Endodermal cell (in vitro differentiated cells): ENCODE results near the gene MORN1. TPM values are rescaled to one million over a fixed set of nuclear protein-coding genes. Genes with fewer than 3 reads are reported as not detected.
"Not testable (repeated sequence)": the region's sequence is repeated elsewhere in the genome, so short reads cannot be mapped to it uniquely, and the experiment has no call there.

Source experiments
- DNase-seq: peaks from one replicate; pipeline ENCODE4 v3.0.0-alpha.2; 2017
- H3K27ac ChIP-seq: 2 replicates; pipeline ENCODE4 v1.5.1; 2013; ENCODE audit warnings: mild to moderate bottlenecking, low read depth, low read length, moderate library complexity
- H3K27me3 ChIP-seq: 2 replicates; pipeline ENCODE4 v1.6.1; 2013; ENCODE audit warnings: mild to moderate bottlenecking, low read length, moderate library complexity; ENCODE audit not compliant: insufficient read depth, control insufficient read depth, poor library complexity, severe bottlenecking
- H3K36me3 ChIP-seq: 2 replicates; pipeline ENCODE4 v1.7.0; 2013; ENCODE audit warnings: mild to moderate bottlenecking, low read length, moderate library complexity; ENCODE audit not compliant: control insufficient read depth, insufficient read depth
- H3K4me1 ChIP-seq: one replicate; pipeline ENCODE4 v1.7.0; 2013; ENCODE audit warnings: low read length; ENCODE audit not compliant: control insufficient read depth, insufficient read depth
- H3K4me3 ChIP-seq: 2 replicates; pipeline ENCODE4 v1.5.1; 2013; ENCODE audit warnings: mild to moderate bottlenecking, low read length, moderate library complexity
- H3K9ac ChIP-seq: 2 replicates; pipeline ENCODE4 v1.6.1; 2013; ENCODE audit warnings: mild to moderate bottlenecking, low read length, moderate library complexity; ENCODE audit not compliant: poor library complexity, severe bottlenecking; ENCODE audit errors: extremely low read depth
- H3K9me3 ChIP-seq: 2 replicates; pipeline ENCODE4 v1.6.1; 2013; ENCODE audit warnings: mild to moderate bottlenecking, low read length, moderate library complexity; ENCODE audit not compliant: control insufficient read depth
- H3K27ac Mint-ChIP-seq: 2 replicates; pipeline ENCODE4 v1.8.0; 2020; ENCODE audit warnings: mixed read lengths
- H3K27me3 Mint-ChIP-seq: 2 replicates; pipeline ENCODE4 v1.8.0; 2021; ENCODE audit warnings: mild to moderate bottlenecking, mixed read lengths; ENCODE audit not compliant: insufficient read depth
- H3K36me3 Mint-ChIP-seq: 2 replicates; pipeline ENCODE4 v1.8.0; 2020; ENCODE audit warnings: low read depth, mixed read lengths
- H3K4me1 Mint-ChIP-seq: 2 replicates; pipeline ENCODE4 v1.8.0; 2020; ENCODE audit warnings: mixed read lengths
- H3K4me3 Mint-ChIP-seq: 2 replicates; pipeline ENCODE4 v1.8.0; 2020; ENCODE audit warnings: mild to moderate bottlenecking, moderate library complexity, mixed read lengths
- H3K9me3 Mint-ChIP-seq: 2 replicates; pipeline ENCODE4 v1.8.0; 2020; ENCODE audit warnings: mild to moderate bottlenecking, mixed read lengths
- WGBS, 2 experiments: methylation state at CpG; one replicate each; pipeline versions ENCODE4 v1.1.5 to v1.1.7; 2013; ENCODE audit warnings: missing lambda C conversion rate in 2 of 2, mixed read lengths in 1 of 2; ENCODE audit not compliant: insufficient coverage in 1 of 2, insufficient read length in 1 of 2; 5-methylcytosine and 5-hydroxymethylcytosine counted together
- long read RNA-seq, 4 experiments: library from polyadenylated mRNA in 2 of 4; library from RNA in 1 of 4; library from capped mRNA in 1 of 4; stranded (forward) in 3 of 4; unstranded in 1 of 4; transcript quantifications; one replicate each; pipeline ENCODE4 v2.0.0, GENCODE V29; 2020 to 2021; ENCODE audit warnings: inconsistent platforms in 1 of 4
- polyA plus RNA-seq, 2 experiments: library from polyadenylated mRNA; stranded (reverse); fragments of 50-300 nt; gene quantifications; one replicate each; pipeline ENCODE4 v1.2.3, GENCODE V29; 2013
- total RNA-seq, 2 donors: library from RNA; stranded (reverse); fragmentation: NEBNext Ultra II Directional in 1 of 2; extraction: Animal tissue kit (Norgen Biotek cat#: 25700) in 1 of 2; gene quantifications; 2 replicates in 1 of 2; 3 replicates in 1 of 2; pipeline ENCODE4 v1.2.1, GENCODE V29; 2021
- TF ChIP-seq, protein P1 (sequence below): fragments of 200-600 bp; sonication (generic); conservative IDR thresholded peaks from 2 replicates; pipeline ENCODE4 v1.5.0; 2021; ENCODE audit warnings: antibody characterized with exemption, mild to moderate bottlenecking

The MORN1 gene
- total RNA-seq = 10 to 100 TPM; 21.3 to 24.9 TPM
- 10.8 TPM for polyA plus RNA-seq (2013, experiment 1 of 2)
- 8.9 TPM for polyA plus RNA-seq (2013, experiment 2 of 2)
- long read RNA-seq, experiment 1, partial matches to known transcripts = 4 of 9 reads
- long read RNA-seq, experiment 1, other reads (novel, unspliced or antisense) = 3 of 9 reads
- long read RNA-seq, experiment 2, partial matches to known transcripts = 4 of 12 reads
- long read RNA-seq, experiment 2, other reads (novel, unspliced or antisense) = 8 of 12 reads
- long read RNA-seq, experiment 3, partial matches to known transcripts = 6 of 29 reads
- long read RNA-seq, experiment 3, other reads (novel, unspliced or antisense) = 18 of 29 reads
- long read RNA-seq, experiment 4, partial matches to known transcripts = 1 of 1 reads
- long read RNA-seq, experiment 4, other reads (novel, unspliced or antisense) = 0 of 1 reads

DNA sequence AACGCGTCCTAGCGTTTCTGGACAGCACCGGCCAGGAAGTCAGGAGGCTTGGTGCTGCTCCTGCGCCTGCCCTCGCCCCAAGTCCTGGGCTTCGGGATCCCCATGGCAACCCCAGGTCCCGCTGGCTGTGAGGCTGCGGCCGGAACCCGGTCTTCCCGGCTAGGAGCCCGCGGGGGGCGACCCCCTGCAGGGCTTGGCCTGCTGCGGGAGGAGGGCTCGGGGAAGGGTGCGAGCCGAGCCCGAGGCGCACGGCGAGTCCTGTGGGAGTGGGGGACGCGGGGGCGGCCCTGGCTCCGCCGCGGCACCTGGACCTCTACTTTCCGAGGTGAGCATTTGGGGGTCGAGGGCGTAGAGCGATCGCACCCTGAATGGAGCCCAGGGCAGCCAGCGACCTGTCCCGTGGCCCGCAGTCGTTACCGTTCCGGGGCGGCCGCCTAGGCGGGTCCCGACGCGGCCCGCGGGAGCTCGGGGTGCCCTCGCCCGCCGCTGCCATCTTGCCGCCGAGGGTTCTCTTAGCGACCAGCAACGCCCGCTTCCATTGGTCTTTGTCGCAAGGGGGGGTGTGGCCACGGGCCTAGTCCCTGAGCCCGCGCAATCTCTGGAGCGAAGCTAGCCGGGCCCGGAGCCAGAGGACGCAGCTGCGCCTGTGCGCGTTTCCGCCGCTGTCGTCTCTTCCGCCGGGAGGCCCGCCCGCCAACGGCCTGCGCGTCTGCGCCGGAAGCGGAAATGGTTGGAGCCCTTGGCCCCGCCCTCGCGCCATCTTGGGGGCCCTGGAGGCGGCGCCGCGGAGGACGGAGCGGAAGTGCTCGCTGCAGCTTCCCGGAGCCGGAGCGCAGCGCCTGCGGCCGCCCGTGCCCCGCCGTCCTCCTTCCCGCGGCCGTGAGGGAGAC, at the start of gene MORN1, which contains the start of gene RER1:
TSS of gene MORN1 (minus strand) at position 514 of the 890 bp plus-strand sequence. CDS start at position 493, 21 bp downstream.
TSS of gene RER1 (plus strand) at position 801 of the 890 bp plus-strand sequence. CDS start 3,950 bp downstream, outside the sequence.
- peaks cover 6% of the 10 kb centered on the region for H3K4me1 ChIP-seq
- 0% methylated on average over 39 to 103 of the region's 103 CpGs for WGBS, 2 experiments
- peaks cover 21% of the 10 kb centered on the region for H3K36me3 Mint-ChIP-seq
- H3K36me3 ChIP-seq = peaks cover 56% of the 10 kb centered on the region
- no peaks in the 10 kb centered on the region for H3K27me3 ChIP-seq
- H3K27me3 Mint-ChIP-seq = no peaks in the 10 kb centered on the region
- DNase-seq = peak; percentile 99
- H3K27ac Mint-ChIP-seq = peak within 1 kb of the TSS; percentile 61
- H3K9me3 Mint-ChIP-seq = no peaks in the 10 kb centered on the region
- H3K4me3 Mint-ChIP-seq = peak within 1 kb of the TSS; percentile 73
- H3K4me1 Mint-ChIP-seq = peaks cover 9% of the 10 kb centered on the region
- H3K4me3 ChIP-seq = peak within 1 kb of the TSS; percentile 93
- H3K27ac ChIP-seq = peak within 1 kb of the TSS; percentile 91
- TF ChIP-seq, protein P1, sequence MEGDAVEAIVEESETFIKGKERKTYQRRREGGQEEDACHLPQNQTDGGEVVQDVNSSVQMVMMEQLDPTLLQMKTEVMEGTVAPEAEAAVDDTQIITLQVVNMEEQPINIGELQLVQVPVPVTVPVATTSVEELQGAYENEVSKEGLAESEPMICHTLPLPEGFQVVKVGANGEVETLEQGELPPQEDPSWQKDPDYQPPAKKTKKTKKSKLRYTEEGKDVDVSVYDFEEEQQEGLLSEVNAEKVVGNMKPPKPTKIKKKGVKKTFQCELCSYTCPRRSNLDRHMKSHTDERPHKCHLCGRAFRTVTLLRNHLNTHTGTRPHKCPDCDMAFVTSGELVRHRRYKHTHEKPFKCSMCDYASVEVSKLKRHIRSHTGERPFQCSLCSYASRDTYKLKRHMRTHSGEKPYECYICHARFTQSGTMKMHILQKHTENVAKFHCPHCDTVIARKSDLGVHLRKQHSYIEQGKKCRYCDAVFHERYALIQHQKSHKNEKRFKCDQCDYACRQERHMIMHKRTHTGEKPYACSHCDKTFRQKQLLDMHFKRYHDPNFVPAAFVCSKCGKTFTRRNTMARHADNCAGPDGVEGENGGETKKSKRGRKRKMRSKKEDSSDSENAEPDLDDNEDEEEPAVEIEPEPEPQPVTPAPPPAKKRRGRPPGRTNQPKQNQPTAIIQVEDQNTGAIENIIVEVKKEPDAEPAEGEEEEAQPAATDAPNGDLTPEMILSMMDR = no peak
- no peaks in the 10 kb centered on the region for H3K9me3 ChIP-seq
- H3K9ac ChIP-seq = peak within 1 kb of the TSS; percentile 91

DNA sequence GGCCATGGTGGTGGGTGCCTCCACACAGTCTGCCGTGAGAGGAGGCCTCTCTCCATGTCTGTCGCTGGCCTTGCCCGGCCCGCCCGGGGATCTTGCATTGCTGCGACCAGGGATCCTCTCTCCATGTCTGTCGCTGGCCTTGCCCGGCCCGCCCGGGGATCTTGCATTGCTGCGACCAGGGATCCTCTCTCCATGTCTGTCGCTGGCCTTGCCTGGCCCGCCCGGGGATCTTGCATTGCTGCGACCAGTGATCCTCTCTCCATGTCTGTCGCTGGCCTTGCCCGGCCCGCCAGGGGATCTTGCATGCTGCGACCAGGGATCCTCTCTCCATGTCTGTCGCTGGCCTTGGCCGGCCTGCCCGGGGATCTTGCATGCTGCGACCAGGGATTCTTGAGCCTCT, 49.0 kb upstream of the MORN1 start:
- not testable (repeated sequence) for H3K9me3 ChIP-seq, H3K36me3 Mint-ChIP-seq, H3K4me1 Mint-ChIP-seq, H3K4me3 Mint-ChIP-seq, H3K4me1 ChIP-seq, H3K9ac ChIP-seq, DNase-seq, H3K27ac Mint-ChIP-seq, H3K27ac ChIP-seq, H3K36me3 ChIP-seq, H3K4me3 ChIP-seq, H3K9me3 Mint-ChIP-seq
- H3K27me3 Mint-ChIP-seq = peaks cover 37% of the 10 kb centered on the region
- H3K27me3 ChIP-seq = peaks cover 39% of the 10 kb centered on the region
- 90 to 91% methylated on average over 19 to 23 of the region's 23 CpGs for whole genome bisulfite sequencing, 2 experiments

DNA sequence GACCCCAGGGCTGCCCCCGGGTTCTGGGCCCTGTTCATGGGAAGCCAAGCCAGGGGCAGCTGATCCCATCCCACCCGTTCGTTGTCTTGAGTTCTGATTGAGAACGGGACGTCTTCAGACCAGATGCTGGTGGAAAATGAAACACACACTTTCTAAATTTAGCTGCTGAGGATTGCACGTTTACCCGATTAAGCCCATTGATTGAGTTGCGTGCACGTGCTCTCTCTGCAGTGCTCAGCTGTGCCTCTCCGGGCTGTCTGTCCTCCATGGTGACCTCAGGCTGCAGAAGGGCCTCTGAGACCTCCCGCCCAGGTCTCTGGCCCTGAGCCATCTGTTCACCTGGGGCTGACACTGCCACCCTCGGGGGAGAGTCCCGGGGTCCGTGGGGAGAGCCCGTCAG, 48.0 kb upstream of the MORN1 start:
- H3K27me3 ChIP-seq = peaks cover 29% of the 10 kb centered on the region
- no peak for DNase-seq
- no peak overlapping the region for H3K4me3 Mint-ChIP-seq
- no peaks in the 10 kb centered on the region for H3K36me3 Mint-ChIP-seq
- no peaks in the 10 kb centered on the region for H3K9me3 Mint-ChIP-seq
- H3K9ac ChIP-seq = no peak overlapping the region
- no peaks in the 10 kb centered on the region for H3K4me1 ChIP-seq
- TF ChIP-seq, protein P1 = no peak
- H3K9me3 ChIP-seq = no peaks in the 10 kb centered on the region
- no peaks in the 10 kb centered on the region for H3K4me1 Mint-ChIP-seq
- WGBS, 2 experiments = 89 to 90% methylated on average over 15 of the region's 15 CpGs
- no peak overlapping the region for H3K27ac ChIP-seq
- H3K27ac Mint-ChIP-seq = no peak overlapping the region
- peaks cover 27% of the 10 kb centered on the region for H3K27me3 Mint-ChIP-seq
- no peak overlapping the region for H3K4me3 ChIP-seq
- H3K36me3 ChIP-seq = no peaks in the 10 kb centered on the region
